ENCODE data around the gene ACTMAP. TPM values are rescaled to one million over a fixed set of nuclear protein-coding genes. Genes with fewer than 3 reads are reported as not detected.

ACTMAP gene
- total and polyA plus RNA-seq, 2 of the 13 experiments (the other 11 are each of a cell fraction or from before 2014, with no cell fraction given) = 2.2 to 7.9 TPM

DNA sequence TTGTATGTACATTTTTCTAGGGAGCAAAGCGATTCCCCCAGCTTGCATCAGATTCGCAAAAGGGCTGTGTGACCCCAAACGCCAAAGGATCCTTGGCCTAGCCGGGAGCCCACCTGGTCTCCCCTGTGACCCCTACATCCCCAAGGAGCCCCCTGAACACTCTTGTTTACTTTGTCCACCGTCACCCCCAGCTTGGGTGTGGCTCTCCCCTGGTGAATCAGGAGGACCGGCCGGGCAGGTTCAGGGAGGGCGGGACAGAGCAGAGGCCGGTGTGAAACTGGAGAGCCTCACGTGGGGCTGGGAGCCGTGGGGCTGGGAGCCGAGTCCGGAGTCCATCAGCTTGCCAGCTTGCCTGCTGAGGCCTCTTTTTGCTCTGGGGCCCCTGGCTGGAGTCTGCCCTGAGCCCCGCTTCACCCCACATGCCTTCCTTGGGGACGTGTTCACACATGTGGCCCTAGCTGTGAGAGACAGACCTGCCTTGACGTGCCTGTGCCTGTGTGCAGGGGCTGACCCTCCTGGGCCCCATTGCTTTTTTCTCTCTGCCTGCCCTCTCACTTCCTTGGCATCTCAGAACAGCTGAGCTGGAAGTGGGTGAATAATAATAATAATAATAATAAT lies 31.4 kb downstream of the ACTMAP start (continued):
- TF ChIP-seq, protein P1, sequence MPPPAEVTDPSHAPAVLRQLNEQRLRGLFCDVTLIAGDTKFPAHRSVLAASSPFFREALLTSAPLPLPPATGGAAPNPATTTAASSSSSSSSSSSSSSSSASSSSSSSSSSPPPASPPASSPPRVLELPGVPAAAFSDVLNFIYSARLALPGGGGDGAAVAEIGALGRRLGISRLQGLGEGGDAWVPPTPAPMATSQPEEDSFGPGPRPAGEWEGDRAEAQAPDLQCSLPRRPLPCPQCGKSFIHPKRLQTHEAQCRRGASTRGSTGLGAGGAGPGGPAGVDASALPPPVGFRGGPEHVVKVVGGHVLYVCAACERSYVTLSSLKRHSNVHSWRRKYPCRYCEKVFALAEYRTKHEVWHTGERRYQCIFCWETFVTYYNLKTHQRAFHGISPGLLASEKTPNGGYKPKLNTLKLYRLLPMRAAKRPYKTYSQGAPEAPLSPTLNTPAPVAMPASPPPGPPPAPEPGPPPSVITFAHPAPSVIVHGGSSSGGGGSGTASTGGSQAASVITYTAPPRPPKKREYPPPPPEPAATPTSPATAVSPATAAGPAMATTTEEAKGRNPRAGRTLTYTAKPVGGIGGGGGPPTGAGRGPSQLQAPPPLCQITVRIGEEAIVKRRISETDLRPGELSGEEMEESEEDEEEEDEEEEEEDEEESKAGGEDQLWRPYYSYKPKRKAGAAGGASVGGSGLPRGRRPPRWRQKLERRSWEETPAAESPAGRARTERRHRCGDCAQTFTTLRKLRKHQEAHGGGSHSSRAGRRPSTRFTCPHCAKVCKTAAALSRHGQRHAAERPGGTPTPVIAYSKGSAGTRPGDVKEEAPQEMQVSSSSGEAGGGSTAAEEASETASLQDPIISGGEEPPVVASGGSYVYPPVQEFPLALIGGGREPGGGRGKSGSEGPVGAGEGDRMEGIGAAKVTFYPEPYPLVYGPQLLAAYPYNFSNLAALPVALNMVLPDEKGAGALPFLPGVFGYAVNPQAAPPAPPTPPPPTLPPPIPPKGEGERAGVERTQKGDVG (CRISPR knock-in tag; IDR thresholded peaks at IDR 0.05; ENCODE audit: borderline replicate concordance) = no peak
- TF ChIP-seq ZNF775 (CRISPR knock-in tag; IDR thresholded peaks at IDR 0.05; ENCODE audit: borderline replicate concordance) (no peak), ZNF350 (CRISPR knock-in tag; IDR thresholded peaks at IDR 0.05; ENCODE audit: borderline replicate concordance, low read depth) (peak; percentile 44; the same call in 1 of the 2 replicates), FOXA3 (CRISPR knock-in tag; IDR thresholded peaks at IDR 0.05) (peak; percentile 61), AGO2 (optimal IDR thresholded peaks at IDR 0.05; ENCODE audit: low read depth, low read length) (peak; percentile 56), ZNF761 (CRISPR knock-in tag; conservative IDR thresholded peaks at IDR 0.05) (no peak), PRMT3 (CRISPR knock-in tag; IDR thresholded peaks at IDR 0.05; ENCODE audit: borderline replicate concordance, low read depth) (no peak), HOXA3 (CRISPR knock-in tag; IDR thresholded peaks at IDR 0.05) (peak; percentile 77), NFIC (IDR thresholded peaks at IDR 0.05; ENCODE audit: low read length) (no peak), REXO4 (CRISPR knock-in tag; IDR thresholded peaks at IDR 0.05; ENCODE audit: borderline replicate concordance) (no peak), ZNF274 (CRISPR knock-in tag; IDR thresholded peaks at IDR 0.05) (no peak), KMT2A (CRISPR knock-in tag; IDR thresholded peaks at IDR 0.05) (peak; percentile 24; the same call in 1 of the 2 replicates), ZSCAN29 (CRISPR knock-in tag; conservative IDR thresholded peaks at IDR 0.05) (no peak)
- TF ChIP-seq, protein P2, sequence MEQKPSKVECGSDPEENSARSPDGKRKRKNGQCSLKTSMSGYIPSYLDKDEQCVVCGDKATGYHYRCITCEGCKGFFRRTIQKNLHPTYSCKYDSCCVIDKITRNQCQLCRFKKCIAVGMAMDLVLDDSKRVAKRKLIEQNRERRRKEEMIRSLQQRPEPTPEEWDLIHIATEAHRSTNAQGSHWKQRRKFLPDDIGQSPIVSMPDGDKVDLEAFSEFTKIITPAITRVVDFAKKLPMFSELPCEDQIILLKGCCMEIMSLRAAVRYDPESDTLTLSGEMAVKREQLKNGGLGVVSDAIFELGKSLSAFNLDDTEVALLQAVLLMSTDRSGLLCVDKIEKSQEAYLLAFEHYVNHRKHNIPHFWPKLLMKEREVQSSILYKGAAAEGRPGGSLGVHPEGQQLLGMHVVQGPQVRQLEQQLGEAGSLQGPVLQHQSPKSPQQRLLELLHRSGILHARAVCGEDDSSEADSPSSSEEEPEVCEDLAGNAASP (CRISPR knock-in tag; IDR thresholded peaks at IDR 0.05; ENCODE audit: borderline replicate concordance) = peak; percentile 68; the same call in 1 of the 2 replicates
- TF ChIP-seq, protein P3, sequence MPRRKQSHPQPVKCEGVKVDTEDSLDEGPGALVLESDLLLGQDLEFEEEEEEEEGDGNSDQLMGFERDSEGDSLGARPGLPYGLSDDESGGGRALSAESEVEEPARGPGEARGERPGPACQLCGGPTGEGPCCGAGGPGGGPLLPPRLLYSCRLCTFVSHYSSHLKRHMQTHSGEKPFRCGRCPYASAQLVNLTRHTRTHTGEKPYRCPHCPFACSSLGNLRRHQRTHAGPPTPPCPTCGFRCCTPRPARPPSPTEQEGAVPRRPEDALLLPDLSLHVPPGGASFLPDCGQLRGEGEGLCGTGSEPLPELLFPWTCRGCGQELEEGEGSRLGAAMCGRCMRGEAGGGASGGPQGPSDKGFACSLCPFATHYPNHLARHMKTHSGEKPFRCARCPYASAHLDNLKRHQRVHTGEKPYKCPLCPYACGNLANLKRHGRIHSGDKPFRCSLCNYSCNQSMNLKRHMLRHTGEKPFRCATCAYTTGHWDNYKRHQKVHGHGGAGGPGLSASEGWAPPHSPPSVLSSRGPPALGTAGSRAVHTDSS (CRISPR knock-in tag; conservative IDR thresholded peaks at IDR 0.05) = no peak
- TF ChIP-seq, protein P4, sequence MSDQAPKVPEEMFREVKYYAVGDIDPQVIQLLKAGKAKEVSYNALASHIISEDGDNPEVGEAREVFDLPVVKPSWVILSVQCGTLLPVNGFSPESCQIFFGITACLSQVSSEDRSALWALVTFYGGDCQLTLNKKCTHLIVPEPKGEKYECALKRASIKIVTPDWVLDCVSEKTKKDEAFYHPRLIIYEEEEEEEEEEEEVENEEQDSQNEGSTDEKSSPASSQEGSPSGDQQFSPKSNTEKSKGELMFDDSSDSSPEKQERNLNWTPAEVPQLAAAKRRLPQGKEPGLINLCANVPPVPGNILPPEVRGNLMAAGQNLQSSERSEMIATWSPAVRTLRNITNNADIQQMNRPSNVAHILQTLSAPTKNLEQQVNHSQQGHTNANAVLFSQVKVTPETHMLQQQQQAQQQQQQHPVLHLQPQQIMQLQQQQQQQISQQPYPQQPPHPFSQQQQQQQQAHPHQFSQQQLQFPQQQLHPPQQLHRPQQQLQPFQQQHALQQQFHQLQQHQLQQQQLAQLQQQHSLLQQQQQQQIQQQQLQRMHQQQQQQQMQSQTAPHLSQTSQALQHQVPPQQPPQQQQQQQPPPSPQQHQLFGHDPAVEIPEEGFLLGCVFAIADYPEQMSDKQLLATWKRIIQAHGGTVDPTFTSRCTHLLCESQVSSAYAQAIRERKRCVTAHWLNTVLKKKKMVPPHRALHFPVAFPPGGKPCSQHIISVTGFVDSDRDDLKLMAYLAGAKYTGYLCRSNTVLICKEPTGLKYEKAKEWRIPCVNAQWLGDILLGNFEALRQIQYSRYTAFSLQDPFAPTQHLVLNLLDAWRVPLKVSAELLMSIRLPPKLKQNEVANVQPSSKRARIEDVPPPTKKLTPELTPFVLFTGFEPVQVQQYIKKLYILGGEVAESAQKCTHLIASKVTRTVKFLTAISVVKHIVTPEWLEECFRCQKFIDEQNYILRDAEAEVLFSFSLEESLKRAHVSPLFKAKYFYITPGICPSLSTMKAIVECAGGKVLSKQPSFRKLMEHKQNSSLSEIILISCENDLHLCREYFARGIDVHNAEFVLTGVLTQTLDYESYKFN (CRISPR knock-in tag; conservative IDR thresholded peaks at IDR 0.05) = peak; percentile 94
- TF ChIP-seq, protein P5, sequence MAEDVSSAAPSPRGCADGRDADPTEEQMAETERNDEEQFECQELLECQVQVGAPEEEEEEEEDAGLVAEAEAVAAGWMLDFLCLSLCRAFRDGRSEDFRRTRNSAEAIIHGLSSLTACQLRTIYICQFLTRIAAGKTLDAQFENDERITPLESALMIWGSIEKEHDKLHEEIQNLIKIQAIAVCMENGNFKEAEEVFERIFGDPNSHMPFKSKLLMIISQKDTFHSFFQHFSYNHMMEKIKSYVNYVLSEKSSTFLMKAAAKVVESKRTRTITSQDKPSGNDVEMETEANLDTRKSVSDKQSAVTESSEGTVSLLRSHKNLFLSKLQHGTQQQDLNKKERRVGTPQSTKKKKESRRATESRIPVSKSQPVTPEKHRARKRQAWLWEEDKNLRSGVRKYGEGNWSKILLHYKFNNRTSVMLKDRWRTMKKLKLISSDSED (CRISPR knock-in tag; IDR thresholded peaks at IDR 0.05) = no peak
